Stomach (tissue), 4 donors: Measurements from ENCODE around the gene TECPR1.

Experiments
- CTCF ChIP-seq, 7 experiments: fragments of 450-650 bp in 4 of 7; fragments of 200-600 bp in 3 of 7; sonication (generic) in 3 of 7; IDR thresholded peaks; one replicate each; pipeline ENCODE4 v1.5.1; 2016 to 2019; ENCODE audit warnings: antibody characterized with exemption in 7 of 7, control low read depth in 2 of 7, mild to moderate bottlenecking in 1 of 7
- EP300 ChIP-seq: sonication (generic); formaldehyde crosslinking; IDR thresholded peaks from one replicate; pipeline ENCODE4 v1.6.1; 2017; ENCODE audit warnings: antibody characterized with exemption
- POLR2A ChIP-seq, 4 donors: fragments of 450-650 bp; IDR thresholded peaks; one replicate each; pipeline ENCODE4 v1.6.1; 2016; ENCODE audit warnings: antibody characterized with exemption in 4 of 4, control low read depth in 2 of 4, mild to moderate bottlenecking in 1 of 4, moderate library complexity in 1 of 4
- POLR2AphosphoS5 ChIP-seq, 3 donors: sonication (generic); formaldehyde crosslinking; IDR thresholded peaks; one replicate each; pipeline ENCODE4 v1.6.1; 2016; ENCODE audit warnings: antibody characterized with exemption in 3 of 3

- no peak for TF ChIP-seq CTCF (IDR thresholded peaks at IDR 0.05)
- TF ChIP-seq POLR2AphosphoS5 (IDR thresholded peaks at IDR 0.05): no peak
- TF ChIP-seq EP300: no peak
- TF ChIP-seq POLR2A (IDR thresholded peaks at IDR 0.05): no peak
Measured at GRCh38 chr7:98232263-98232585, 19.8 kb downstream of the TECPR1 start.
